NCI-H526 treated with DMSO at 0.1 percent for 48 hours (cell line): ENCODE results near the gene OR2V2.
"Not testable (repeated sequence)": the region's sequence is repeated elsewhere in the genome, so short reads cannot be mapped to it uniquely, and the experiment has no call there.

Experiments
- DNase-seq: peaks from one replicate; lab custom pipeline; 2025; lab: John Stamatoyannopoulos, UW

The OR2V2 gene, protein sequence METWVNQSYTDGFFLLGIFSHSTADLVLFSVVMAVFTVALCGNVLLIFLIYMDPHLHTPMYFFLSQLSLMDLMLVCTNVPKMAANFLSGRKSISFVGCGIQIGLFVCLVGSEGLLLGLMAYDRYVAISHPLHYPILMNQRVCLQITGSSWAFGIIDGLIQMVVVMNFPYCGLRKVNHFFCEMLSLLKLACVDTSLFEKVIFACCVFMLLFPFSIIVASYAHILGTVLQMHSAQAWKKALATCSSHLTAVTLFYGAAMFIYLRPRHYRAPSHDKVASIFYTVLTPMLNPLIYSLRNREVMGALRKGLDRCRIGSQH

DNA sequence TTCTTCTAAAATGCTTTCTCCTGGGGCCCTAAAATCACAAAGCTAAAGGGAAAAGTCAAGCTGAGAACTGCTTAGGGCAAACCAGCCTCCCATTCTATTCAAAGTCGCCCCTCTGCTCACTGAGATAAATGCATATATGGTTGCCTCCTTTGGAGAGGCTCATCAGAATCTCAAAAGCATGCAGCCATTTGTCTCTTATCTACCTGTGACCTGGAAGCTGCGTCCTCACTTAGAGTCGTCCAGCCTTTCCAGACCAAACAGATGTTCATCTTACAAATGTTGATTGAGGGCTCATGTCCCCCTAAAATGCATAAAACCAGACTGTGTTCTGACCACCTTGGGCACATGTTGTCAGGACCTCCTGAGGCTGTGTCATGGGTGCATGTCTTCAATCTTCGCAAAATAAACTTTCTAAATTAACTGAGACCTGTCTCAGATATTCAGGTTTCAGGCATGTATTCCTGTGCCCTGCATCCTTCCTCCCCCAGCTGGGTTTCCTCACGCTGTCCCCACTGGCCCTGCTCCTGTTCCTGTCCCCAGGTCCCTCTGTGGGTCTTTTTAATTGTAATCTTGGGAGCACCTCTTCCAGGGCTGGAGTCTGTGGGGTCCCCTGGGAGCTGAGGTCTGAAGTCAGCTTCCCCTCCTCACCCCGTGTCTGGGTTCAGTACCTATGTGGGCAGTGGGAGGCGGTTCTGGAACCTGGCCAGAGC lies at the start of gene OR2V2:
OR2V2 (plus strand) TSS at position 660 of the 710 bp plus-strand sequence. CDS start 7,357 bp downstream, outside the sequence.
- DNase-seq: not testable (repeated sequence)

DNA sequence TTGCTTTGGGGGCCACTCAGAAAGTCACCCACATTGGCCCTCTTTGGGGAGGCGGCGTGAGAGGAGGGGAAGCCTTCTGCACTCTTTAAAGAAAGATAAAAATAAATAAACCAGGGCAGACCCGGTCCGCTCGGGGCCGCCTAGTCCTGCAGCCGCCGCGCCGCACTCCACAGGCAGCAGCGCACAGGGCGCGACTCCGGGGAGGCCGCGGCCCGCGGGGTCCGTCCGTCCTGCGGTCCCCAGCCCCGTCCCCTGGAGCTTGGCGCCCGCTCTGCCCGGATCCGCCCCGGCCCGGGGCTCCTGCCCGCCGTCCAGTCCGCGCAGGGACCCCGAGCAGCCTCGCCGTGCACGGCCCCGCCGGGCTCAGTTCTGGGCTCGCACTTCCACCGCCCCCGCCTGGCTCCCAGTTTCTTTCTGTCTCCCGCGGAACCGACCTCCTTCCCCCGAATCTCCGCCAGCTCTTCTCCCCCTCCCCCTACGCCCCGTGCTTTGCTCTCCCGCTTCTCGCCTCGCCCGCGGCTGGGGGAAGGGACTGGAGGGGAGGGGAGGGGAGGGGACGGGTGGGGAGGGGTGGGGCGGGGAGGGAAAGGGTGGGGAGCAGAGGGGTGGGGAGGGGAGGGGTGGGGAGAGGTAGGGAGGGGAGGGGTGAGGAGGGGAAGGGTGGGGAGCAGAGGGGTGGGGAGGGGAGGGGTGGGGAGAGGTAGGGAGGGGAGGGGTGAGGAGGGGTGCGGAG lies 49.5 kb upstream of the OR2V2 start:
- DNase-seq: not testable (repeated sequence)

DNA sequence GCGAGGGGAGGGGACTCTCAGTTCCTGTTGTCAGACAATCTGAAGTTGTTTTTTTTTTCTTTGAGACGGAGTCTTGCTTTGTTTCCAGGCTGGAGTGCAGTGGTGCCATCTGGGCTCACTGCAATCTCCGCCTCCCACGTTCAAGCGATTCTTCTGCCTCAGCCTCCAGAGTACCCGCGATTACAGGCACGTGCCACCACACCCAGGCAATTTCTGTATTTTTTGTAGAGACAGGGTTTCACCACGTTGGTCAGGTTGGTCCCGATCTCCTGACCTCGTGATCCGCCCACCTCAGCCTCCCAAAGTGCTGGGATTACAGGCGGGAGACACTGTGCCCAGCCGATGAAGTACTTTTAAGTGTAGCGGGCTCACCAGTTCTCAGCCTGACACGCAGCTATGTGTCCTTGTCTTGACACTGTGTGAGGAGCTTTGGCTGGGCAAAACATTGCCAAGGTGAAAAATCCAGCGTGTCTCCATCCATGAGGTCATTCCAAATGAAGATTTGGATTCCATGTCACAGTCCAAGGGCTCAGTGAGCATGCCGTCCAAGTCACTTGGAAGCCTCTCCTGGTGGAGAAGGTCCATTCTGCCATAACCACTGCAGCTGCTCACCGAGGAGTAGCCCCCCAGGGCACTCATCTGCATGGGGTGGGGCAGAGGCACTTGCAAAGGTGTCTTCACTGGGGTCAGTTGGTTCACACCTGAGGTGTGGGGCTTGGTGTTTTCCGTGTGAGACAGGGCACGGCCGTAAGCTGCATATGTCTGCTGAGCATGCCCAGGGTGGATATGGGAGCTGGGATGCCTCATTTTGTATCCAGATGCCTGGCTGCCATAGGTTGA lies 48.4 kb upstream of the OR2V2 start:
- no peak for DNase-seq

DNA sequence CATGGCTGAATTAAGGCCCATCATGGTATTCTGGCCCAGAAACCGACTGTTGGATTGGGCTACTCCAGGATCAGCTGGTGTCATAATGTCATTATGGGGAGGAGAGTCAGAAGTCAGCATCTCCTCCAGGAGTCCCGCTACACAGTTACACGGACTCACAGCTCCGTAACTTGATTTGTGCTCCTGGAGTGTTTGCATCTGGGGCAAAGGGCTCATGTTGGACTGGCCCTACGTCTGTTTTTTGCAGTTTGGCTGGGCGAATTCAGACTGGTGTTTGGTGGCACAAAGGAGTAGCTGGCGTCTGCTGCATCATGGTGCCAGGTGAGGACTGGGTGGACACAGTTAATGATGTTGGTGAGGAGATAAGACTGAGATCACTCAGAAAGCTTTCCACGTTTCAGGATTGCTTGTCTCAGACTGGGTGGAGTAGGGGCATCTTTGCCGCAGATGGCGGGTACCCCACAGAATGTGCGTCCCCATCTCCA lies 47.7 kb upstream of the OR2V2 start:
- no peak for DNase-seq

DNA sequence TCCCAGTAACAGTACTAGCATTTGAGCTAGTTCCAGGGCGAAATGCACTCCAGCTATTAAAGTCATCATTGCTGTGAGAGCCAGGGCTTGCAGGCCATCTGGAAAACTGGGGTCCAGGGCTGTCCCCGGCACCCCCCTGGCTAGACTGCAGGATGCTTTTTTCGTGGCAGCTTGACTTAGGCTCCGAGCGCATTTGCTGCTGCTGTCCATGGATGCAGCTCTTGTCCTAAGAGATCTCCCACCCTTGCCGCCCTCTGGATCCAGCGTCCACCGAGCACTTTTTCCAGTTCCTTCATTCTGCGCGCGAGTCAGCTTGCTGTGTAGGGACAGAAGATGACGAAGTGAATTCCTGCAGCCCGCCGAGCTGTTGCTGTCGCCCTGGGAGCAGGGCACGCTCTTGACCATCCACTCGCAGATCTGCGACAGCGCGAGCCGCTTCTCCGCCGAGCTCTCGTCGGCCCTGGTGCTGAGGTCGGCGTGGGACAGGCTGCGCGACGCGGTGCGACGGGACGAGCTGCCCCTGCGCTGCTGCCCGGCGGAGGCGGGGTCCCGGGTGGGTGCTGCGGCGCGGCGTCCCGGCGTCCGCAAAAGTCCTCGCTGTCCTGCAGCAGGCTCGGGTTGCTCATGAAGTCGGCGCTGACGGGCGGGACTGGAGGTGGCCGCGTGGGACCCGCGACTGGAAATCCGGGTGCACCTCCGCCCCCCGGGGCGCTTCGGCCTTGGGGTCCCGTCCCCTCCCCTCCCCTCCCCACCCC lies 47.1 kb upstream of the OR2V2 start:
- DNase-seq: no peak

DNA sequence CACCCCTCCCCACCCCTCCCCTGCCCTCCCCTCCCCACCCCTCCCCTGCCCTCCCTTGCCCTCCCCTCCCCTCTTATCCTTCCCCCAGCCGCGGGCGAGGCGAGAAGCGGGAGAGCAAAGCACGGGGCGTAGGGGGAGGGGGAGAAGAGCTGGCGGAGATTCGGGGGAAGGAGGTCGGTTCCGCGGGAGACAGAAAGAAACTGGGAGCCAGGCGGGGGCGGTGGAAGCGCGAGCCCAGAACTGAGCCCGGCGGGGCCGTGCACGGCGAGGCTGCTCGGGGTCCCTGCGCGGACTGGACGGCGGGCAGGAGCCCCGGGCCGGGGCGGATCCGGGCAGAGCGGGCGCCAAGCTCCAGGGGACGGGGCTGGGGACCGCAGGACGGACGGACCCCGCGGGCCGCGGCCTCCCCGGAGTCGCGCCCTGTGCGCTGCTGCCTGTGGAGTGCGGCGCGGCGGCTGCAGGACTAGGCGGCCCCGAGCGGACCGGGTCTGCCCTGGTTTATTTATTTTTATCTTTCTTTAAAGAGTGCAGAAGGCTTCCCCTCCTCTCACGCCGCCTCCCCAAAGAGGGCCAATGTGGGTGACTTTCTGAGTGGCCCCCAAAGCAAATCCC lies 46.2 kb upstream of the OR2V2 start:
- DNase-seq: not testable (repeated sequence)

DNA sequence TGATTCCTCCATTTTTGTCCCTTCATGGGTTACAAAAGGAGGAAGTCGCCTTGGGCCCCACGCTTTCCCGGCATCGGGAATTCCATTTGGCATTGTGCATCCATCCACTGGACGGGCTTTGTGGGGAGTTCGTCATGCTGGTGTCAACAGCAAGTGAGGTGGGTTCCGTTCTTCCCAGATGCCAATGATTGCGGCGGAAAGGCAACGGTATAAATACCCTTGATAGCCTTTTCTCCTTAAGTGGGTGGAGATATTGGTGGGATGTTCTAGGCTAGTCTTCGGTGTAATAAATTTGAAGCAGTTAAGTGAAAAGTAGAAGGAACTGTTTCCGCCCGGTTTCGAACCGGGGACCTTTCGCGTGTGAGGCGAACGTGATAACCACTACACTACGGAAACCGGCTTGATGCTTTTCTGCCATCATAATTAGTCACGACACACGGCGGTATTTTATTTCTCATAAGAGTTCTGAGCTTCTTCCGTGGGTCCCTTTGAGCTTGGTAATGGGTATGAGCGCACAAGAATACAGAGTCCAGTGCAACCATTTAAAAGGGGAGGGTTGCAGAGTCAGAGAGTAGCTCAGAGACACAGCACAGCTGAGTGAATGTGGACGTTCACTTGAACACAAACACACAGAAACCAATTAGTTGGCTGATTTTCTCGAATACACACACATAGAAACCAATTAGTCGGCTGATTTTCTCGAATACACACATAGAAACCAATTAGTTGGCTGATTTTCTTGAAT lies 45.3 kb upstream of the OR2V2 start:
- DNase-seq: not testable (repeated sequence)

DNA sequence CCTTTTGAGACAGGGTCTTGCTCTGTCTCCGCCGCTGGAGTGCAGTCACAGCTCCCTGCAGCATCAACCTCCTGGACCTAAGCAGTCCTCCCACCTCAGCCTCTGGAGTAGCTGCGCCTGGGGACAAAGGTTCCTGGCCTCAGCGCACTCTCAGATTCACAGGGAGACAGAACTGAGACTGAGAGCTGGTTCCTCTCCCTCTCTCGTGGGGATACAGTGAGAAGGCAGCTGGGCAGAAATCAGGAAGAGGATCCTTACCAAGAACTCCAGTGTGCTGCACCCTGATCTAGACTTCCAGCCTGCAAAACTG lies 43.2 kb upstream of the OR2V2 start:
- not testable (repeated sequence) for DNase-seq

DNA sequence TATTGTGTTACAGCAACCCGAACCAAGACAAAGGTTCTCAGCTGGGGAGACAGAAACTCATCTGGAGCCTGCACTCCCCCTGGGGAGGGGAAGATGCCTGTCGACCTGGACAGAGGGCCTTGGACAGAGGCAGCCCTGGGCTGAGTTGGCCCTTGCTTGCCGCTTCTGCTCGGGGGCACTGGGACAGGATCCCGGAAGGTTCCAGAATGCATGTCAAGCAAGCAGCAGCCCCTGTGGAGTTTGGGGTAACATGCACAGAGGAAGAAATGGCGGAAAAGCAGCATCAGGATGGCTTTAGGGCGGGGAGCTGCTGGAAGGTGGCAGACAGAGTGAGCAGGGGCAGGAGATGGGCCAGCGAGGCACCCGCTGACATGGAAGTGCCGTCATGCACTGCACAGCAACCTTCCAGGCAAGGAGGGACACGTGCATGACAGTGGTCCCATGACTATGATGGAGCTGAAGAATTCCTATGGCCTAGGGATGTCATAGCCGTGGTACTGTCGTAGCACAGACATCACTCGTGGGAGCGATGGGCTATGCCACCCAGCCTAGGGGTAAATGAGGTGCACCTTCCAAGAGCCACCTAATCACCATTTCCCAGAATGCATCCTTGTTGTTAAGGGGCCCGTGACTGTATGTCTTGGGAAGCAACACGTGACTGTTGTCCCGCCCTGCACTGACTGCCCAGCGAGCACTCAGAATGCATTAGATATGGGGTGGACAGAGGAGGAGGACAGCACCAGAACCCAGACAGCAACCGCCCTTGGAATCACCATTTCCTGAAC lies 42.6 kb upstream of the OR2V2 start:
- DNase-seq: not testable (repeated sequence)

DNA sequence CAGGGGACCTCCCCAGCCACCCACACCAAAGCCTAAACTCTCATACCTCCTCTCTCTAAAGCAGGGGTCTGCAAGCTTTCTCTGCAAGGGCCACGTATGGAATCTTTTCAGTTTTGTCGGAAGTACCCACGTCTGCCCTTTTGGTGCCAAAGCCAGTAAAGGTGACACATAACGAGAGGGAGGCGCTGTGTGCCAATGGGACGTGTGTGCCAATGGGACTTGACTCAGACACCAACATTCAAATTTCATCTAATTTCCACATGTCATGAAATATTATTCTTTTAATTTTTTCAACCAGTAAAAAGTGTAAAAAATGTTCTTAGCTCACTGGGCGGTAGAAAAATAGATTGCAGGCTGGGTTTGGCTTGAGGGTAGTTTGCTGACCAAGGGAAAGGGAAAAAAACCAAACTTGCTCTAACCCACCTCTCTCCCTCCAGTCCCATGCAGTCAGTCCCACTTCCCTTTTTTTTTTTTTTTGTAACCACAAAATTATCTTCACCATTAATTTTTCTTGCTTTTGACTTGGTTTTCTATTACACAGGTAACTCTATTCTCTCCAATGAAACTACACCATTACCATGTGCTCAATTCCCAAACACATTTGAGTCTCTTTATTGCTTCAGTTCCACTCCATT lies 41.9 kb upstream of the OR2V2 start:
- no peak for DNase-seq

DNA sequence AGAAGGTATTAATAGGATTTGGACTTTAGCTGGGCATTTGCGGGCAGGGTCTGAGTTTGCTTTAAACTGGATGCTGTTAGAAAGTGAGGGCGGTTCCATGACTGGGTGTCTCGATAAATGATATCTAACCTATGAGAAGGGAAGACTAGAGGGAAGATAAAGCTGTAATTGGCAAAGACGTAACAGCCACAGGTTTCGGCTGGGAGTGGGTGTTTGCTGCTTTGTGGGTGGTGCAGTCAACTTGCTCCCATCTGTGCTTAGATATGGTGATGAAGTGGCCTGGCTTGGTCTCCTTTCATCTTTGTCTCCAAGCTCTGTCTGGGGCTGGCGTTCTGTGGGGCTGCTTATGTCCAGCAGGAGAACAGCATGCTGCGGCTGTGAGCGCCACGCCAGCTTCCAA lies 39.7 kb upstream of the OR2V2 start:
- no peak for DNase-seq

DNA sequence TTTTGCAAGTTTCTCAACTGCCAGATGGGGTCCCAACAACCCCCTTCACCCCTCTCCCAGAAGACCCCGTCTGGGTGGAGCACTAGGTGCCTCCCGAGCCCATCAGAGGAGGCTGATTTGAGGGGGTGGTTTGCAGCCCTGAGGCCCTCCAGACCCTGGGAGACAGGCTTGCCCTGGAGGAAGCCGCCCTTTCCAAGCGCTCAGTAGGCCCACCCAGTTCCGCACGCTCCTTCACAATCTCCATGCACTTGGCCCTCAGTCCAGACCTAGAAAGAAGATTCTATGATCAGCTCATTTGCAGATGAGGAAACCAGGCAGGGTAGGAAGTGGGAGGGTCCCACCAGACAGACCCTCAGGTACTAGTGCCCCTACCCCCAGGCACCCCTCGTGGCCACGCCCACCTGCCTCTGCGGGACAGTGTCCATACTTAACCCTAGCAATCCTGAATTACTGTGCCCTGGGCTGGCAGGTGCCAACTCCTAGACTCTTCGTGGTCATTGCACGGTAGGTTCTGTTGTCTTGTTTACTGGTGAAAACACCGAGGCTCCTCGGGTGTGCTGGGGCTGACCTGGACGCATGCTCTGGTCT lies 38.7 kb upstream of the OR2V2 start:
- DNase-seq: no peak

DNA sequence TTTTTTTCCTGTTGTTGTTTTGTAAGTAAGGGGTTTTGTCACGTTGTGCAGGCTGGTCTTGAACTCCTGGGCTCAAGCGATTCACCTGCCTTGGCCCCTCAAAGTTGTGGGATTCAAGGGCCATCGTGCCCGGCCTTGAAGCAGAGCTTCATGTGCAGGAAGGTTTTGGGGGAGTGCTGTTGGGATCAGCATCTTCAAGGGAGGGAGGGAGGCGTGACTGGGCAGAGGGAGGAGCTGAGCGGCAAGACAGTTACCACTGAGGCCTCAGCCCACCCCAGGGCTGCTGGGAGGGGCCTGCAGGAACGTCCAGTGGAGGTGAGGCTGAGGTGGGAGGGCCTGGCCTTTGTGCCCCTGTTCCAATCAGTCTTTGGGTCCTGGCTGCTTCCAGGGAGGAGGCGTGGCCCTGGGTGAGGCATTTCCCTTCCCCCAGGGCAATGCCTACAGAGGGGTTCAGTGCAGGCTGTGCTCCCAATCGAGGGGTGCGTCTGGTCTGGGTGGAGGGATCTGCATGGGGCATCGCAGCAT lies 37.8 kb upstream of the OR2V2 start:
- no peak for DNase-seq

DNA sequence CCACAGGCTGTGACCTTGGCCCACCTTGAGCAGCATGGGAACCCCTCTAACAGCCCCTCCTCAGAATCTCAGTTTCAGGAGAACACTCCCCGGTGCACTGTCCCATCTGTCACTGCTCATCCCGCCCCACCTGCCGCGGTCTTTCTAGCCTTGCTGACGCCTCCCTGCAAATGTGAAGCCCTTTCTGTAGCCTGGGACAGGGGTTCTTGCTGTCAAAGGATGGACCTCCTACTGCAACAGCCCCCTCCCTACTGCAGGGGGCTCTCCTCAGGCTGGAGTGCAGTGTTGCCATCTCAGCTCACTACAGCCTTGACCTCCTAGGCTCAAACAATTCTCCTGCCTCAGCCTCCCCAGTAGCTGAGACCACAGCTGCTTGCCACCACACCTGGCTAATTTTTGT lies 36.4 kb upstream of the OR2V2 start:
- DNase-seq: no peak

DNA sequence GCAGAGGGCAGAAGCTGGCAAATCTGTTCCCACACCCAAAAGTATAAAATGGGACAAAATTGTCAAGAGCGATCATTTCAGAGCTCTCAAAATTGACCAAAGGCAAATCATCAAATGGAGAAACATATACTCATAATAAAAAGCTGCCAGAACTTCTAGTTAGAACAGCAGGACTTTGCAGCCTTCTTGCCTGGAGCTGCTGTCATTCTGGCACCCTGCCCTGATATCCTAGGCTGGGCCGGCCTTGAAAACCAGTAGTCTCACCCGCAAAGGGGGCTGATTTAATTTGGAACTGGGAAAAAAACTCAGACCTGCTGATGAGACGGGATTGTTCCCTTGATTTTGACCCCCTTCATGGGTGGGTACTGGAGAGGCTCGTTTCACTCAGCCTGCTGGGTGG lies 34.9 kb upstream of the OR2V2 start:
- DNase-seq: no peak

DNA sequence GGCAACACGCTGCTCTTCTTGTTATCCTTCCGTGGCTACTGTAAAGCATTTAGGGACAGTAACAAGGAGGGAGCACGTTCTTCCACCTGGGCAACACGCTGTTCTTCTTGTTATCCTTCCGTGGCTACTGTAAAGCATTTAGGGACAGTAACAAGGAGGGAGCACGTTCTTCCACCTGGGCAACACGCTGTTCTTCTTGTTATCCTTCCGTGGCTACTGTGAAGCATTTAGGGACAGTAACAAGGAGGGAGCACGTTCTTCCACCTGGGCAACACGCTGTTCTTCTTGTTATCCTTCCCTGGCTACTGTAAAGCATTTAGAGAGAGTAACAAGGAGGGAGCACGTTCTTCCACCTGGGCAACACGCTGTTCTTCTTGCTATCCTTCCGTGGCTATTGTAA lies 33.8 kb upstream of the OR2V2 start:
- DNase-seq: not testable (repeated sequence)

DNA sequence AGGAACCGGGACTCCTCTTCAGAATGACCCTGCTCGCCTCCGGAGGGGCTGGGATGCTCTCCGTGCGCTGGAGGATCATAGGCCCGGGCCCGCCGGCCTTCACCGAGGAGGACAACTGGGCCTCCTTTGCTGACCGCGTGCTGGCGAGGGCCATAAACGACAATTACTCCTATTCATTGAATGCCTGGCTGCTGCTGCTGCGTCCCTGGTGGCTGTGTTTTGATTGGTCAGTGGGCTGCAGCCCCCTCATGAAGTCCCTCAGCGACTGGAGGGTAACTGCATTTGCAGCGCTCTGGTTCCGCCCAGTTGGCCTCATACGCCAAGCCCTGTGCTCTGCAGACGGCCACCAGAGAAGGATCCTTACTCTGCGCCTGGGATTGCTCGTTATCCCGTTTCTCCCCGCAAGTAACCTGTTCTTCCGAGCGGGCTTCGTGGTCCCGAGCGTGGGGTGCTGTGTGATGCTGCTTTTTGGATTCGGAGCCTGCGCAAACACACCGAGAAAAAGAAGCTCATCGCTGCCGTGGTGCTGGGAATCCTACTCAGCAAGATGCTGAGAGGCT lies 33.0 kb upstream of the OR2V2 start:
- no peak for DNase-seq
